OCI-LY1 (cell line): ENCODE measurements around the gene WBP1L.
A peak's percentile ranks its signal among the peaks of the same experiment; 100 is the strongest.
"Not testable (repeated sequence)": the region's sequence is repeated elsewhere in the genome, so short reads cannot be mapped to it uniquely, and the experiment has no call there.

Source experiments
- H2AFZ ChIP-seq: fragments of 200-600 bp; sonication (generic), shearing (Covaris generic); 2 replicates; pipeline ENCODE4 v1.6.0; 2014; ENCODE audit warnings: antibody characterized with exemption, mild to moderate bottlenecking, low read length
- H3F3A ChIP-seq: fragments of 200-600 bp; sonication (generic), shearing (Covaris generic); 2 replicates; pipeline ENCODE4 v1.6.0; 2014; ENCODE audit warnings: mild to moderate bottlenecking, antibody characterized with exemption, low read length, moderate library complexity; ENCODE audit not compliant: insufficient read depth
- H3K27ac ChIP-seq: fragments of 200-600 bp; sonication (generic); 2 replicates; pipeline ENCODE4 v1.5.1; 2014; ENCODE audit warnings: low read length, mixed run types, mild to moderate bottlenecking, low read depth; ENCODE audit not compliant: poor library complexity, severe bottlenecking
- H3K27me3 ChIP-seq: fragments of 200-600 bp; sonication (generic); 2 replicates; pipeline ENCODE4 v1.6.0; 2014; ENCODE audit warnings: antibody characterized with exemption, mild to moderate bottlenecking, low read length, moderate library complexity; ENCODE audit not compliant: insufficient read depth
- H3K36me3 ChIP-seq: fragments of 200-600 bp; sonication (generic); 2 replicates; pipeline ENCODE4 v1.6.1; 2014; ENCODE audit warnings: mild to moderate bottlenecking, antibody characterized with exemption, low read length, moderate library complexity, mixed read lengths; ENCODE audit not compliant: insufficient read depth
- H3K4me1 ChIP-seq: fragments of 200-600 bp; sonication (generic); 2 replicates; pipeline ENCODE4 v1.5.1; 2014; ENCODE audit warnings: mild to moderate bottlenecking, low read length, moderate library complexity; ENCODE audit not compliant: insufficient read depth, severe bottlenecking
- H3K4me2 ChIP-seq: fragments of 200-600 bp; sonication (generic), shearing (Covaris generic); 2 replicates; pipeline ENCODE4 v1.6.1; 2014; ENCODE audit warnings: low read length
- H3K4me3 ChIP-seq: fragments of 200-600 bp; sonication (generic); 2 replicates; pipeline ENCODE4 v1.5.1; 2014; ENCODE audit warnings: low read length, low read depth, mild to moderate bottlenecking, mixed read lengths; ENCODE audit not compliant: poor library complexity, severe bottlenecking
- H3K79me2 ChIP-seq: fragments of 200-600 bp; shearing (Covaris generic); 2 replicates; pipeline ENCODE4 v1.6.1; 2016; ENCODE audit warnings: mixed run types, low read length, mixed read lengths; ENCODE audit not compliant: insufficient read depth
- H3K9ac ChIP-seq: fragments of 200-600 bp; sonication (generic), shearing (Covaris generic); 2 replicates; pipeline ENCODE4 v1.6.1; 2014; ENCODE audit warnings: mild to moderate bottlenecking, low read length, mixed read lengths
- H3K9me2 ChIP-seq: fragments of 200-600 bp; sonication (generic), shearing (Covaris generic); 2 replicates; pipeline ENCODE4 v1.6.1; 2014; ENCODE audit warnings: low read depth, mild to moderate bottlenecking, low read length, mixed read lengths
- H3K9me3 ChIP-seq: fragments of 200-600 bp; shearing (Covaris generic); 2 replicates; pipeline ENCODE4 v1.6.1; 2014; ENCODE audit warnings: low read length, mixed read lengths
- H4K20me1 ChIP-seq: fragments of 200-600 bp; sonication (generic), shearing (Covaris generic); 2 replicates; pipeline ENCODE4 v1.6.0; 2016; ENCODE audit warnings: mild to moderate bottlenecking, low read length; ENCODE audit not compliant: insufficient read depth
- EZH2 ChIP-seq: fragments of 200-600 bp; sonication (generic), shearing (Covaris generic); IDR thresholded peaks from 2 replicates; pipeline ENCODE4 v1.8.0; 2017; ENCODE audit warnings: borderline replicate concordance, mixed run types, mild to moderate bottlenecking, antibody characterized with exemption, low read length, moderate library complexity, mixed read lengths
- TF ChIP-seq, protein P1 (sequence below): fragments of 200-600 bp; sonication (generic), shearing (Covaris generic); IDR thresholded peaks from 2 replicates; pipeline ENCODE4 v1.5.1; 2017; ENCODE audit warnings: mild to moderate bottlenecking, antibody characterized with exemption, low read length, moderate library complexity, mixed read lengths

The WBP1L gene

DNA sequence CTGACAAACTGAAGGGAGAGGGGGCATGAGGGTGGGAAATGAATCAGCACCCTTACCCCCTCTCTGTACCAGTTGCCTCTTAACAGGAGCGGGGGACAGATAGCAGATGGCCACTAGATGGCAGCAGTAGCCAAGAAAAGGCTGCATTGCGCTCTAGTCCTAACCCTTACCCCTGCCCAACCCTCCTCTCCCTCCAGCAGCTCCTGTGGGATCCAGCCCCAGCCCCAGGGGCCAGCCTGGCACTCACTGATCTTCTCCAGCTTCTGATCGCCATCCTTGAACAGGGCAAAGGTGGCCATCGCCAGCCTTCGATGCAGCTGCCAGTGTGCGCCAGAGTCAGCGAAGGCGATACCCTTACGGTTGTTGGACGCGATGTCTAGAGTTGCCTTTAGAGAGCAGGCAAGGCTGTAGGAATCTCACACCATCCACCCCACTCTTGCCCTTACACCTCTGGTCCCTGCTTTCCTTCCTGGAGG lies 91.3 kb downstream of the WBP1L start:
- Histone ChIP-seq H3K9me2 (no peaks in the 10 kb centered on the region), H3K27me3 (no peaks in the 10 kb centered on the region), H3K36me3 (no peaks in the 10 kb centered on the region), H3K4me1 (no peaks in the 10 kb centered on the region), H2AFZ (no peak overlapping the region), H3F3A (no peaks in the 10 kb centered on the region), H3K27ac (no peak overlapping the region), H3K9me3 (no peaks in the 10 kb centered on the region), H3K79me2 (no peaks in the 10 kb centered on the region), H3K4me2 (no peak overlapping the region), H3K9ac (no peak overlapping the region), H3K4me3 (no peak overlapping the region), H4K20me1 (no peaks in the 10 kb centered on the region)
- TF ChIP-seq EZH2 = no peak
- TF ChIP-seq, protein P1, sequence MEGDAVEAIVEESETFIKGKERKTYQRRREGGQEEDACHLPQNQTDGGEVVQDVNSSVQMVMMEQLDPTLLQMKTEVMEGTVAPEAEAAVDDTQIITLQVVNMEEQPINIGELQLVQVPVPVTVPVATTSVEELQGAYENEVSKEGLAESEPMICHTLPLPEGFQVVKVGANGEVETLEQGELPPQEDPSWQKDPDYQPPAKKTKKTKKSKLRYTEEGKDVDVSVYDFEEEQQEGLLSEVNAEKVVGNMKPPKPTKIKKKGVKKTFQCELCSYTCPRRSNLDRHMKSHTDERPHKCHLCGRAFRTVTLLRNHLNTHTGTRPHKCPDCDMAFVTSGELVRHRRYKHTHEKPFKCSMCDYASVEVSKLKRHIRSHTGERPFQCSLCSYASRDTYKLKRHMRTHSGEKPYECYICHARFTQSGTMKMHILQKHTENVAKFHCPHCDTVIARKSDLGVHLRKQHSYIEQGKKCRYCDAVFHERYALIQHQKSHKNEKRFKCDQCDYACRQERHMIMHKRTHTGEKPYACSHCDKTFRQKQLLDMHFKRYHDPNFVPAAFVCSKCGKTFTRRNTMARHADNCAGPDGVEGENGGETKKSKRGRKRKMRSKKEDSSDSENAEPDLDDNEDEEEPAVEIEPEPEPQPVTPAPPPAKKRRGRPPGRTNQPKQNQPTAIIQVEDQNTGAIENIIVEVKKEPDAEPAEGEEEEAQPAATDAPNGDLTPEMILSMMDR = peak; percentile 61

DNA sequence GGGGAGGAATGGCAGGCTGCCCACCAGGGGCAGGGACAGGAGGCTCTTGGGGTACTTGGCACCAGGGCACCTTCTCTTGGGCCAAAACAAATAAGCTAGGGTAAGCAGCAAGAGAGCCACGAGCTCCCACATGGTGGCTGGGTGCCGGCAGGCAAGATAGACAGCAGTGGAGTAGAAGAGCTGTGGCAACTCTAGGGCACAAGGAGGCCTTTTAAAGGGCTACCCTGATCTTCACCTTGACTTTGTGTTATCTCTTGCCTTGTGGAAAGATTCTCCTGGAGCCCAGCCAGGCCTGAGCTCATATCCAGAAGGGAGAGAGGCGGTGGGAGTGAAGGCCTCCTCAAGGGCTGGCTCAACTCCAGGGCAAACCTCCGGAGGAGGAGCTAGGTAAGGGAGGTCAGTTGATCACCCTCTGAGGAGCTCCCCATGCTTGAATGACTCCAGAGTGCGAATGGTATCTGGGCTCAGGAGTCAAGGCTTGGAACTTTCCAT lies 93.5 kb downstream of the WBP1L start, which contains the start of gene CYP17A1:
TSS of gene CYP17A1 (minus strand) at position 184 of the 492 bp plus-strand sequence. CDS start at position 132, 52 bp downstream.
- H3K36me3 ChIP-seq = no peaks in the 10 kb centered on the region
- no peak within 1 kb of the TSS for H3K9ac ChIP-seq
- H3K9me3 ChIP-seq = no peaks in the 10 kb centered on the region
- H3K4me1 ChIP-seq = no peaks in the 10 kb centered on the region
- no peak within 1 kb of the TSS for H3K27ac ChIP-seq
- no peaks in the 10 kb centered on the region for H3K9me2 ChIP-seq
- no peak within 1 kb of the TSS for H2AFZ ChIP-seq
- H3F3A ChIP-seq = no peaks in the 10 kb centered on the region
- no peak within 1 kb of the TSS for H3K4me3 ChIP-seq
- TF ChIP-seq EZH2 = no peak
- TF ChIP-seq, protein P1 = no peak
- H3K4me2 ChIP-seq = no peak within 1 kb of the TSS
- no peaks in the 10 kb centered on the region for H4K20me1 ChIP-seq
- no peaks in the 10 kb centered on the region for H3K27me3 ChIP-seq
- H3K79me2 ChIP-seq = no peaks in the 10 kb centered on the region

DNA sequence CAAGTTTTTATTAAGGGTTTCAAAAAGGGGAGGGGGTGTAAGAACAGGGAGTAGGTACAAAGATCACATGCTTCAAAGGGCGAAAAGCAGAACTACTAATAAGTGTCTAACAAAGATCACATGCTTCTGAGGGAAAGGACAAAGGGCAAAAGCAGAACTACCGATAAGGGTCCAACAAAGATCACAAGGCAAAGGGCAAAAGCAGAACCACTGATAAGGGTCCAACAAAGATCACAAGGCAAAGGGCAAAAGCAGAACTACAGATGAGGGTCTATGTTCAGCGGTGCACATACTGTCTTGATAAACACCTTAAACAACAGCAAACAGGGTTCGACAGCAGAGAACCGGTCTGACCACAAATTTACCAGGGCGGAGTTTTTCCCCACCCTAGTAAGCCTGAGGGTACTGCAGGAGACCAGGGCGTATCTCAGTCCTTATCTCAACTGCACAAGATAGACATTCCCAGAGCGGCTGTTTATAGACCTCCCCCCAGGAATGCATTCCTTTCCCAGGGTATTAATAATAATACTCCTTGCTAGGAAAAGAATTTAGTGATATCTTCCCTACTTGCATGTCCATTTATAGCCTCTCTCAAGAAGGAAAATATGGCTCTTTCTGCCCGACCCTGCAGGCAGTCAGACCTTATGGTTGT lies 94.7 kb downstream of the WBP1L start:
- not testable (repeated sequence) for H2AFZ ChIP-seq, H3K4me3 ChIP-seq, H3K9me3 ChIP-seq, H3K9me2 ChIP-seq, H4K20me1 ChIP-seq, H3K27ac ChIP-seq, H3K27me3 ChIP-seq, H3K4me2 ChIP-seq, H3K79me2 ChIP-seq, H3F3A ChIP-seq, H3K4me1 ChIP-seq, H3K36me3 ChIP-seq, H3K9ac ChIP-seq

DNA sequence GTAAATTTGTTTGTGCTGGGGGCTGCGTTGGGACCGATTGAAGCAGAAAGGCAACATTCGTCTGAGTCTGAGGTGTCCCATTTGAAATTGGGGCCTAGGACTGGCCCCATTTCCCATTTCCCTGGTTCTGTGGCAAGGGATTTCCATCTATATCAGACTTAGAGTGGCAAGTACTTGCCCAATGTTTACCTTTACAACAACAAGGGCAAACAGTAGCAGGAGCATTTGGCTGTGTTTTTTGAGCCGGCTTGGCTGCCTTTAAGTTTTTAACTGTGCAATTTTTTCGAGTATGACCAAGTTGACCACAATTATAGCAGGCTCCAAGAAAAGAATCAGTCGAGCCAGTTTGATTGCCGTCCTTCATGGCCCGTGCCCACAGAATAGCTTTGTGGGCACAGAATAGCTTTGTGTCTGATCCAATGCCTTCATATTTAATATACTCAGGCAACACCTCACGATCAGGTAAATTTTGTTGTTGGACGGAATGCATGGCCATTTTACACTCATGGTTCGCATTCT lies 98.1 kb downstream of the WBP1L start:
- no peaks in the 10 kb centered on the region for H4K20me1 ChIP-seq
- H3K9ac ChIP-seq = no peak overlapping the region
- no peak overlapping the region for H3K4me2 ChIP-seq
- no peaks in the 10 kb centered on the region for H3K9me2 ChIP-seq
- H3K4me1 ChIP-seq = no peaks in the 10 kb centered on the region
- H2AFZ ChIP-seq = no peak overlapping the region
- H3K27ac ChIP-seq = no peak overlapping the region
- H3K27me3 ChIP-seq = no peaks in the 10 kb centered on the region
- no peaks in the 10 kb centered on the region for H3K79me2 ChIP-seq
- no peaks in the 10 kb centered on the region for H3F3A ChIP-seq
- H3K36me3 ChIP-seq = no peaks in the 10 kb centered on the region
- H3K4me3 ChIP-seq = no peak overlapping the region
- H3K9me3 ChIP-seq = no peaks in the 10 kb centered on the region
- TF ChIP-seq EZH2 = no peak
- TF ChIP-seq, protein P1 = no peak

DNA sequence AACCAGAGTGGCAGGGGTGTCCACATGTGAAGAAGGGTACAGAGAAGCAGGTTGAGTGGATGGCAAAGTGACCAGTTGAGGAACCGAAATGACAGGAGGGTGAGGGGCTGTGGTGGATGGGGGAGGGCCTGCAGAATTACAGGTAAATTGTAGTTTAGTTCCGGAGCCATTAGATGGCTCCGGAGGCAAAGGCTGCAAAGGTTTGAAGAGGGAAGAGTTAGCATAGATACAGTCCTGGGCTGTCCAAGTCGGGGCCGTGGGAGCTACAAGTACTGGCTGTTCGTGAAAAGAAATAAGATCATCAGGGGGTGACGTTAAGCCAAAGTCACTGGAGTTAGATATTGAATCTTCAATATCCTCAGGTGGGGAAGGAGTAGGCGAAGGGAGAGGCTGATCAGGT lies 99.4 kb downstream of the WBP1L start:
- not testable (repeated sequence) for H3K9me2 ChIP-seq, H3K4me1 ChIP-seq, H3K27me3 ChIP-seq, H3K9me3 ChIP-seq, H3F3A ChIP-seq, H3K9ac ChIP-seq, H3K4me3 ChIP-seq, H3K4me2 ChIP-seq, H4K20me1 ChIP-seq, H3K36me3 ChIP-seq, H2AFZ ChIP-seq, H3K79me2 ChIP-seq, H3K27ac ChIP-seq
